NT2/D1 (cell line): ENCODE results near the gene CCDC87.
"Not testable (repeated sequence)": the region's sequence is repeated elsewhere in the genome, so short reads cannot be mapped to it uniquely, and the experiment has no call there.

Source experiments
- SUZ12 ChIP-seq: IDR thresholded peaks from 2 replicates; pipeline ENCODE4 v1.6.1; 2011; ENCODE audit not compliant: insufficient read length, insufficient read depth; ENCODE audit errors: extremely low read depth
- YY1 ChIP-seq: IDR thresholded peaks from 2 replicates; pipeline ENCODE4 v1.6.1; 2011; ENCODE audit not compliant: insufficient read length, insufficient read depth
- ZNF274 ChIP-seq: IDR thresholded peaks from 2 replicates; pipeline ENCODE4 v1.6.1; 2011; ENCODE audit warnings: mild to moderate bottlenecking, low read depth, low read length

- TF ChIP-seq YY1, ZNF274, SUZ12: not testable (repeated sequence)
Observed at GRCh38 chr11:66585447-66585846, 7.4 kb downstream of the CCDC87 start.
